ENCODE results near the gene MACROD2. TPM values are rescaled to one million over a fixed set of nuclear protein-coding genes. Genes with fewer than 3 reads are reported as not detected.
A peak's percentile ranks its signal among the peaks of the same experiment; 100 is the strongest.

Gene MACROD2
- total and polyA plus RNA-seq, 4 donors: 13.0 to 67.1 (median 20.7) TPM

DNA sequence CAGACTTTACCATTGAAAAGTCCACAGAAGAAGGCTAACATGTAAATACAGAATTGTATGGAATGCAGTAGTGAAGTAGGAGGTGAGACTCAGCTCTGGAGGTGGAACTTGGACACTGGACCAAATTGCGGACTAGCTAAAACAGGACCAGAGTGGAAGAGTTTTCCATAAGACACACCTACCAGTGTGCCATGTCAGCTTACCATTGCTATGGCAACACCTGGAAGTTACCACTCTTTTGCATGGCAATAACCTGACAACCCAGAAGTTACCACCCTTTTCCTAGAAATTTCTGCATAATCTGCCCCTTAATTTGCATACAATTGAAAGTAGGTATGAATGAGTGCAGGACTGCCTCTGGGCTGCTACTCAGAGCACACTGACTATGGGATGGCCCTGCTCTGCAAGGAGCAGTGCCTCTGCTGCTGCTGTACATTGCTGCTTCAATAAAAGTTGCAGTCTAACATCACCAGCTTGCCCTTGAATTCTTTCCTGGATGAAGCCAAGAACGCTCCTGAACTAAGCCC lies 911.7 kb downstream of the MACROD2 start:
- Histone ChIP-seq H3K9ac (ENCODE audit: insufficient read depth in 1 of 2, low read length in 2 of 2) (no peak overlapping the region), H3K27me3 (ENCODE audit: control insufficient read depth in 3 of 3, insufficient read depth in 3 of 3, low read length in 2 of 3) (no peaks in the 10 kb centered on the region), H3K36me3 (ENCODE audit: control insufficient read depth in 4 of 4, insufficient read depth in 4 of 4, low read length in 4 of 4) (no peaks in the 10 kb centered on the region), H3K9me3 (ENCODE audit: control insufficient read depth in 4 of 4, insufficient read depth in 3 of 4, low read length in 3 of 4) (no peaks in the 10 kb centered on the region), H3K27ac (ENCODE audit: low read depth in 1 of 2, low read length in 1 of 2) (no peak overlapping the region), H3K4me3 (no peak overlapping the region), H3K4me1 (ENCODE audit: control insufficient read depth in 5 of 5, insufficient read depth in 5 of 5, low read length in 5 of 5) (peaks cover 0 to 7% (median 0%) of the 10 kb centered on the region in 5 donors)
- WGBS, 2 donors: 88 to 95% methylated on average over 2 of the region's 2 CpGs
- ATAC-seq (ENCODE audit: insufficient read depth, low FRiP score) (no peak), DNase-seq (no peak)
- TF ChIP-seq, protein P1, sequence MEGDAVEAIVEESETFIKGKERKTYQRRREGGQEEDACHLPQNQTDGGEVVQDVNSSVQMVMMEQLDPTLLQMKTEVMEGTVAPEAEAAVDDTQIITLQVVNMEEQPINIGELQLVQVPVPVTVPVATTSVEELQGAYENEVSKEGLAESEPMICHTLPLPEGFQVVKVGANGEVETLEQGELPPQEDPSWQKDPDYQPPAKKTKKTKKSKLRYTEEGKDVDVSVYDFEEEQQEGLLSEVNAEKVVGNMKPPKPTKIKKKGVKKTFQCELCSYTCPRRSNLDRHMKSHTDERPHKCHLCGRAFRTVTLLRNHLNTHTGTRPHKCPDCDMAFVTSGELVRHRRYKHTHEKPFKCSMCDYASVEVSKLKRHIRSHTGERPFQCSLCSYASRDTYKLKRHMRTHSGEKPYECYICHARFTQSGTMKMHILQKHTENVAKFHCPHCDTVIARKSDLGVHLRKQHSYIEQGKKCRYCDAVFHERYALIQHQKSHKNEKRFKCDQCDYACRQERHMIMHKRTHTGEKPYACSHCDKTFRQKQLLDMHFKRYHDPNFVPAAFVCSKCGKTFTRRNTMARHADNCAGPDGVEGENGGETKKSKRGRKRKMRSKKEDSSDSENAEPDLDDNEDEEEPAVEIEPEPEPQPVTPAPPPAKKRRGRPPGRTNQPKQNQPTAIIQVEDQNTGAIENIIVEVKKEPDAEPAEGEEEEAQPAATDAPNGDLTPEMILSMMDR (IDR thresholded peaks at IDR 0.05; ENCODE audit: control extremely low read depth, extremely low read depth): no peak

DNA sequence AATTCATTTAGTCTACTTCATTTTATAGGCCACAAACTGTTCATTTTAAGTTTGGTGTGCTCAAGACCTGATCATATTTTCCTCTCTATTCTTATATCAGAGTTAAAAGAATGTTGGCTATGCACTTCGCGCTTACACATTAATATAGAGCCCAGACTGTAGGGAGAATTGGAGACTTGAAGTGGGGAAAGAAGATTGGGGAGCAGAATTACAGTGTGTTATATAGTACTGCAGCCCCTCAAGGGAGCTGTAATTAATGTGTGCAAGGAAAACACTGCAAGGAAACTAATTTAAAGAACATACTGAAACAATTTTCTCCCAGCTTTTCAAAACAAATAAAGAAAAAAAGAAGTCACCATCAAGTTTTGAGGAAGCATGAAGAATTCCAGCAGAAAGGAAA lies 914.8 kb downstream of the MACROD2 start:
- WGBS, 2 donors: 80 to 95% methylated on average over 2 of the region's 2 CpGs
- Histone ChIP-seq H3K36me3 (ENCODE audit: control insufficient read depth in 4 of 4, insufficient read depth in 4 of 4, low read length in 4 of 4) (no peaks in the 10 kb centered on the region), H3K4me1 (ENCODE audit: control insufficient read depth in 5 of 5, insufficient read depth in 5 of 5, low read length in 5 of 5) (peaks cover 0 to 7% (median 0%) of the 10 kb centered on the region in 5 donors), H3K27ac (ENCODE audit: low read depth in 1 of 2, low read length in 1 of 2) (no peak overlapping the region), H3K4me3 (no peak overlapping the region), H3K27me3 (ENCODE audit: control insufficient read depth in 3 of 3, insufficient read depth in 3 of 3, low read length in 2 of 3) (no peaks in the 10 kb centered on the region), H3K9ac (ENCODE audit: insufficient read depth in 1 of 2, low read length in 2 of 2) (no peak overlapping the region), H3K9me3 (ENCODE audit: control insufficient read depth in 4 of 4, insufficient read depth in 3 of 4, low read length in 3 of 4) (no peaks in the 10 kb centered on the region)
- TF ChIP-seq, protein P1 (IDR thresholded peaks at IDR 0.05; ENCODE audit: control extremely low read depth, extremely low read depth): no peak
- ATAC-seq (ENCODE audit: insufficient read depth, low FRiP score) (no peak), DNase-seq (peak in 1 of 3 donors; percentile 9)

DNA sequence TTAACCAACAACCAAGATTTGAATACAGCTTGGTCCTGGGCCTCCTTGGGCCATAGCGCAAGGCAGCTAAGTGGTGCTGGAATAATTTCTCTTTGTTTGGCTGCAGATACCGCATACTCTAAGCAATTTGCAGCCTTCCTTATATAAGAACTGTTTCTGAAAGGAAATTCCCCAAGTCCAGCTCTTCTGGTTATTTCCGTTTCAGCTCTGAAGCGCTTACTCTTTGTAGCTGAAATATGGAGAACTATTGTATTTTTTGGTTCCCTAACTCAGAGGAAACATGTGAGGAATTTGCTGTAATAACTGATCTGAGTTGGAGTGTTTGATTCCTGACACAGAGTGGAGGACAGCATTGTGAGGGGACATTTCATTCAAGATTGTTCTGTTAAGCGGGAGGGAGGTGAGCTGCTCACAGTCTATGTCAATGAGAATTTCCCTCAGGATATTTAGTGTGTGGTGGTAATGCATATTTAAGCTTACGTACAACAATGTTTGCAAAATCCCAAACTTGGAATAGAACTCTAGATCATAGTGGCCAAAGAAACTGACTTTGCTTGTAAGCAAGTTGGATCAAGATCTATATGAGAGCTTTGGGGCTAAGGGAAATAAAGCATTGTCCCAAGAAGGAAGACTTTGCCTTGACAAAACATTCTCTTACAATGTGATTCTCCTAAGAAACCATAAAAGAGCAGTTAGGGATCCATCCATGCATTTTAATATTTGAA lies 918.7 kb downstream of the MACROD2 start:
- TF ChIP-seq, protein P1 (IDR thresholded peaks at IDR 0.05; ENCODE audit: control extremely low read depth, extremely low read depth): no peak
- Histone ChIP-seq H3K9ac (ENCODE audit: insufficient read depth in 1 of 2, low read length in 2 of 2) (no peak overlapping the region), H3K36me3 (ENCODE audit: control insufficient read depth in 4 of 4, insufficient read depth in 4 of 4, low read length in 4 of 4) (no peaks in the 10 kb centered on the region), H3K27me3 (ENCODE audit: control insufficient read depth in 3 of 3, insufficient read depth in 3 of 3, low read length in 2 of 3) (no peaks in the 10 kb centered on the region), H3K9me3 (ENCODE audit: control insufficient read depth in 4 of 4, insufficient read depth in 3 of 4, low read length in 3 of 4) (no peaks in the 10 kb centered on the region), H3K27ac (ENCODE audit: low read depth in 1 of 2, low read length in 1 of 2) (no peak overlapping the region), H3K4me3 (no peak overlapping the region), H3K4me1 (ENCODE audit: control insufficient read depth in 5 of 5, insufficient read depth in 5 of 5, low read length in 5 of 5) (peaks cover 0 to 8% (median 0%) of the 10 kb centered on the region in 5 donors)
- peak in 2 of 3 donors; percentile 10 to 30 for DNase-seq
- no peak for ATAC-seq (ENCODE audit: insufficient read depth, low FRiP score)
- WGBS, 2 donors: 83 to 85% methylated on average over 6 of the region's 6 CpGs

All from lung (tissue), 12 donors.